GM12801 (cell line): Measurements from ENCODE around the gene ELK3.

Experiments
- CTCF ChIP-seq: IDR thresholded peaks from one replicate; pipeline ENCODE4 v1.5.1; 2011; ENCODE audit warnings: control low read depth; ENCODE audit not compliant: insufficient read length; ENCODE audit errors: extremely low read depth

ELK3 gene

GRCh38 chr12:96171905-96172304 is 22.3 kb upstream of the ELK3 start:
- no peak for TF ChIP-seq CTCF

GRCh38 chr12:96172981-96173380 is 21.2 kb upstream of the ELK3 start:
- no peak for TF ChIP-seq CTCF

DNA sequence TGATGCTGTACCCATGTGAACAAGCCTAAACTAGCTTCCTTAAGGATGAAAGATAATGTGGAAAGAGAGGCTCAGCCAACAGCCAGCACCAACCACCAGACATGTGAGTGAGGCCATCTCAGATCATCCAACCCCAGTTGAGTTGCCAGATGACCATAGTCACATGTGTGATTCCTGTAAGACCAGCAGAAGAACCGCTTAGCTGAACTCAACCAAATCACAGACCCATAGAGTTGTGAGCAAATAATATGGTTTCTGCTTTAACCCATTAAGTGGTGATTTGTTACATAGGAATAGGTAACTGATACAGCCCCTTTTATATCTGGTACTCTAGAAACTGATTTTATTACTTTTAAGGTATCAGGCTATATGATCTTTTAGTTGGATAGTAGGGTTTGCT is 17.6 kb upstream of the ELK3 start:
- no peak for TF ChIP-seq CTCF

GRCh38 chr12:96177013-96177412 is 17.2 kb upstream of the ELK3 start:
- no peak for TF ChIP-seq CTCF

DNA sequence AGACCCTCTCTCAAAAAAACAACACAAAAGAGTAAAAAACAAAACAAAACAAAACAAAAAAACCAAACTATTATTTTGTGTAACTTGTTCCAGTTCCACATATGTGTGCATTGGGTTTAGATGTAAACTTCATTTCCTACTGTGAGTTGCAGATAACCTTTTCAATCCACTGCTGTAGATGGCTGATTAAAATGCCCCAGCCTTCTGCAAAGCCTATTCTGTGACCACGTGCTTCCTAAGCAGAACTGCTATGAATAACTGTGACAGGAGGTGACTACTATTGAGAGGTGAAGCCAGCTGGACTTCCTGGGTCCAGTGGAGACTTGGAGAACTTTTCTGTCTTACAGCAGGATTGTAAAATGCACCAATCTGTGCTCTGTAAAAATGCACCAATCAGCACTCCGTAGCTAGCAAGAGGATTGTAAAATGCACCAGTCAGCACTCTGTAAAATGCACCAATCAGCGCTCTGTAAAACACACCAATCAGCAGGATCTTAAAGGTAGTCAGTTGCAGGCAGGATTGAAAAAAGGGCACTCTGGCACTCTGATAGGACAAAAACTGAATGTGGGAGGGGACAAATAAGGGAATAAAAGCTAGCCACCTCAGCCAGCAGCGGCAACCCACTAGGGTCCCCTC is 10.3 kb upstream of the ELK3 start:
- TF ChIP-seq CTCF, result no peak

- TF ChIP-seq CTCF, result no peak
Observed at GRCh38 chr12:96185914-96186313, 8.3 kb upstream of the ELK3 start.

- no peak for TF ChIP-seq CTCF
Observed at GRCh38 chr12:96186607-96187301, 7.4 kb upstream of the ELK3 start.
